Activated T-cell treated with anti-CD3 and anti-CD28 coated beads, Interleukin-2, amount 50 U/mL, for 1 hour (primary cell): ENCODE data around the gene ATP11A.
A peak's percentile ranks its signal among the peaks of the same experiment; 100 is the strongest.
"Not testable (repeated sequence)": the region's sequence is repeated elsewhere in the genome, so short reads cannot be mapped to it uniquely, and the experiment has no call there.

Experiments
- DNase-seq: peaks from one replicate; pipeline ENCODE4 v3.0.0-alpha.2; 2020

The ATP11A gene

DNA sequence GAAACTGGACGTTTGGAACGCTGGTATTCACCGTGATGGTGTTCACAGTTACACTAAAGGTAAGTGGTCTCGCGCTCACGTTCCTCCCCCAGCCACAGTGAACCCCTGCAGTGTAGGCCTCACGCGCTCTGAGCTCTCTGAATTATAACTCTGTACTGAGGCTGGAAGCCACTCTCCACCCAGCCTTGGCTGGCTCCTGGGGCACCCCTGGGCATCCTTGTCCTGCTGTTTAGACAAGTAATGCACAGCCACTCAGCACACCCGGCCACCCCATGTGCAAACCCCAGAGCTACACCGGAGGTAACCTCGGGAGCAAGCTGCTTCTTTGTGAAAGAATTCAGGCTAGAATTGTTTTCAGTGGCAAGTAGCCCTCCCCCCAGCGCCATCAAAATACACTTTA is 181.9 kb downstream of the ATP11A start:
- no peak for DNase-seq

DNA sequence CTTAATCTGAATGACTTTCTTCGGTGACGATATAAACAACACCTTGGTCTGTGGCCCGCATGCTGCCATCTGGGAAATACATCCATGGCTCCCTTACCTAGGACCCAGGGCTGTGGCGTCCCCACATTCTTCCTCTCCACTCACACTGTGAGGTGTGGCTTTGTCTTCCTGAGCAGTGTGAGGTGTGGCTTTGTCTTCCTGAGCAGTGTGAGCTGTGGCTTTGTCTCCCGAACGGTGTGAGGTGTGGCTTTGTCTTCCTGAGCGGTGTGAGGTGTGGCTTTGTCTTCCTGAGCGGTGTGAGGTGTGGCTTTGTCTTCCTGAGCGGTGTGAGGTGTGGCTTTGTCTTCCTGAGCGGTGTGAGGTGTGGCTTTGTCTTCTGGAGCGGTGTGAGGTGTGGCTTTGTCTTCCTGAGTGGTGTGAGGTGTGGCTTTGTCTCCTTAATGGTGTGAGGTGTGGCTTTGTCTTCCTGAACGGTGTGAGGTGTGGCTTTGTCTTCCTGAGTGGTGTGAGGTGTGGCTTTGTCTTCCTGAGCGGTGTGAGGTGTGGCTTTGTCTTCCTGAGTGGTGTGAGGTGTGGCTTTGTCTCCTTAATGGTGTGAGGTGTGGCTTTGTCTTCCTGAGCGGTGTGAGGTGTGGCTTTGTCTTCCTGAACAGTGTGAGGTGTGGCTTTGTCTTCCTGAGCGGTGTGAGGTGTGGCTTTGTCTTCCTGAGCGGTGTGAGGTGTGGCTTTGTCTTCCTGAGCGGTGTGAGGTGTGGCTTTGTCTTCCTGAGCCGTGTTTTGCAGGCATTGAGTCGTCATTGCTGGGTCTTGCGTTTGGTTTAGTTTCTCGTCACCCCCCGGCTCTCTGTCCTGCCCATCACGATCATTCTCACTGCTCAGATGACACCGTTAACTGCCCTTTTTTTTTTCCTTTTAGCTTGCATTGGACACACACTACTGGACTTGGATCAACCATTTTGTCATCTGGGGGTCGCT is 183.1 kb downstream of the ATP11A start:
- peak; percentile 62 for DNase-seq

DNA sequence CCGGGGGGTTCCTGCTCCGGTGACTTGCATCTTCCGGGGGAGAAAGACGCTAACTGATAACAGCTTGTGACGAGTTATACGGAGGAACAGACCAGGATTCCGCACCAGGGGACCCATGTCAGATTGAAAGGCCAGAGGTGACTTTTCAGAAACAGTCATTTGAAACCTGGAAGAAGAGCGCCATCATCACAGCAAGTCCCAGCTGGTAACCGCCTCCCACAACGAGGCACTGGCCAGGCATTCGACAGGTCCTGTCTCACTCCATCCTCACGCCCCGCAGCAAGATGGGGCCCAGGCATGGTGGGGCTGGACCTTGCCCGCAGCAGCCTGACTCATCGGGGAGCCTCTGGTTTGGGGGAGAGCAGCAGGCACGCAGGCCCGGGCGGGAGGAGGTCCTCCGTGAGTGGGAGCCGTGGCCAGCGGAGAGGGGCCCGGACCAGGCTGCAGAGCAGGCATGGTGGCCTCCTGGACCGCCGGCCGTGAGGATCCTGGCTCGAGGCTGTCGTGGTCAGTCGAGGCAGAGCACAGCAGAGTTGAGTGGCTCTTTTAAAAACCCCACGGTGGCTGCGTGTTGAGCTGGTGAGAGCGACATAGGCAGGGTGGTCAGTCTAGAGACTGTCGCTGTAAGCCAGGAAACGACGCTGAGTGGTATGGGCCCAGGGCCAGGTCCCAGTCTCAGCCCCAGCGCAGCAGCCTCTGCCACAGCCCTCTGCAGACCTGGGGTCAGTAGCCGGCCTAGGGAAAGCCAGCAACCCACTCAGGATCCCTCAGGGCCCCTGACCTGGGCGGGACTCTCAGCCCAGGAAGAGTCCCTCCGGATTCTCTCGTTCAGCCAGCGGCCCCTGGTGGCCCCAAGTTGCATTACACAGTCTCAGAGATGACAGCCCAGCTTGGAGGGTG is 184.3 kb downstream of the ATP11A start:
- peak; percentile 88 for DNase-seq

DNA sequence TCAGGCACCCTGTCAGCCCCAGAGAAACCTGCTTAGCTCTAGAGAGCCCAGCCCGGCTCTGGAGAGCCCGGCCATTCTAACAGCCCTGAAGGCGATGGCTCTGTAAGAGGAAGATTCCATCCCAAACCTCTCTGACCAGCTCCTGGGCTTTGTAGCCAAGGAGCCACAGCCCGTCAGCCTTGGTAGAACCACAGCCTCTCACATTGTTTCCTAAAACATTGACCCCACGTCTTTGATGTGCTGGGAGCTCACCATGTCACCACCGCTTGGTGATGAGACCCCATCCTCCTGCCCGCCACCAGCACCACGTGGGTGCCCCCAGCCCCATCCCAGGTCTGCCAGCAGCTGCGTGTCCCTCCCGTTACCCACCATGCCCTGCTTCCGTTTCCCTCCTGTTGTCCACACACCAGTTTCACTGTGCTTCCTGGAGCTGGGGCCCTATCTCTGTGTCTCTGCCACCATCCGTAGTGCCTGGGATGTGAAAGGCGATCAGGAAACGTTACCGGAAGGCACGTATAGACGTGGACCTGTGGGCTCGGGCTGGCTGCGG is 185.0 kb downstream of the ATP11A start:
- peak; percentile 16 for DNase-seq

DNA sequence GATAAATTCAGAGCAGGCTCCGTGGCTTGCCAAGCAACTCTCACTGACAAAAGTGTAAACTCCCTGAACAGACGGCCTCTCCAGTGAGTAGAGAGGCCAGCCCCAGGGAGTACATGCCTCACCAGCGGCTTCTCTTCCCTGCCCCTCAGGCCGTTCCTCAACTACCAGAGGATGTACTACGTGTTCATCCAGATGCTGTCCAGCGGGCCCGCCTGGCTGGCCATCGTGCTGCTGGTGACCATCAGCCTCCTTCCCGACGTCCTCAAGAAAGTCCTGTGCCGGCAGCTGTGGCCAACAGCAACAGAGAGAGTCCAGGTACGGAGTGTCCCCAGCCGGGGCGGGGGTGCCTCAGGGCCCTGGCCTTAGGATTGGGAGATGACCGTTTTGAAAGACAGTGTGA is 185.8 kb downstream of the ATP11A start:
- peak; percentile 18 for DNase-seq

DNA sequence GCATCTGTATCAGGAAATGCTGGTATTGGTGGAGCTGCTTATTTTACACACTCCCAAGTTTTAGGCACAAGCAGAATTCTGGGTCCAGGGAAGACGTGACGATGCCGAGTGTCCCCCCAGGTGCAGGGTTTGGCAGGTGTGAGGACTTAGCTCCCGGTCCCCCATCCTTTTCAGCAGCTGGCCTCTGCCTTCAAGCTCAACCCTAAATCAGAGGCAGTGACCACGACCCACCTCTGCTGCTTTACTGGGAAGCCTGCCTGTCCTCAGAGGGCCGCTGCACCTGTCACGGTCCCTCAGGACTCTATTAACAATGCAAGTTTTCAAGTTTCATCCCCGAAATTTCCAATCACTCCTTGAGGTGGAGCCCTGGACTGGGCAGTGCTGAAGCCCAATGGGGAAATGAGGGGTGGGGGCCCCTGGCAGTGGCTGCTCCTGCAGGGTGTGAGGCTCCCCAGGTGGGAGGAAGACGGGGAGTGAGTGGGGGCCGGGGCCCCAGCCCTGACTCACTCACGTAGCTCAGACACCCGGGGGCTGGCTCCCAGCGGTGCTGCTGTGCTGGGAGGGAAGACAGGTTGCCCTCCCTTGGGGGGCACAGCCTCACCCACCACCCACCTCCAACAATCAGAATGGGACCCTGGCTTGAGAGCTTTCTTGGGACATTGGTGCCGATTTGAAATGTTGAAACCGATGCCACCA is 186.6 kb downstream of the ATP11A start:
- DNase-seq, result no peak

DNA sequence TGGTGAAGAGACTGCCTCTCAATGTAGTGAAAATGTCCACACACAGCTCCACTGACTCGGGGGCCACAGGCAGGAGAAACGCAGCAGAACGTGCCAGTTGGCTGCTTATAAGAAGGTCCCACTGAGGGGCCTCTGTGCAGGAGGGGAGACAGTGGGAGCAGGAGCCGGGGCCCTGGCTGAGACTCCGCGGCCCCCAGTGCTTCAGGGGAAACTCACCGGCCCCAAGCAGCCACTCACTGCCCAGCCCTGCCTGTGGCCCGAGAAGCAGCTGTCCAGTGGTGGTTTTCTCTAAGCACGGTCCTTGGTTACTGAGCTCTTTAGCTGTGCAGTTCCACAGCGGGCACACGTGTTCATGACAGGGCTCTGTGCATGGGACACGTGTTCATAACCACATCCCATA is 187.2 kb downstream of the ATP11A start:
- peak; percentile 13 for DNase-seq

DNA sequence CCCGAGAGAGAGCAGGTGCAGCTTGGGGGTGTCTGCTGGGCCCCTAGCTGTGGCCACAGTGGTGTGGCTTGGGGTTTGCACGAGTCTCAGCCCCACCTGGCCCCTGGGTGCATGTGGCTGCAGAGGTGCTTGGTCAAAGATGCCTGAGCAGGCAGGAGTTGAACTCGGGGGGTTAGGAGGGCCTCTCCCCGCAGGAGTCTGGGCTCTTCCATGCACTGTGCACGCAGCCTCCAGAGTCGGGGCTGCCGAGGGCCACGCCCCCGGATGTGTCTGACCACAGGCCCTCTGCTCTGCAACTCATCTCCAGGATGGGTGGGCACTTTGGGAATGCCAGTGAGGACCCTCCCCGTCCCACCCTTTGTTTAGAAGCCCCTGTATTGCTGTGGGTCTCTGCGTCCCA is 187.7 kb downstream of the ATP11A start:
- no peak for DNase-seq

DNA sequence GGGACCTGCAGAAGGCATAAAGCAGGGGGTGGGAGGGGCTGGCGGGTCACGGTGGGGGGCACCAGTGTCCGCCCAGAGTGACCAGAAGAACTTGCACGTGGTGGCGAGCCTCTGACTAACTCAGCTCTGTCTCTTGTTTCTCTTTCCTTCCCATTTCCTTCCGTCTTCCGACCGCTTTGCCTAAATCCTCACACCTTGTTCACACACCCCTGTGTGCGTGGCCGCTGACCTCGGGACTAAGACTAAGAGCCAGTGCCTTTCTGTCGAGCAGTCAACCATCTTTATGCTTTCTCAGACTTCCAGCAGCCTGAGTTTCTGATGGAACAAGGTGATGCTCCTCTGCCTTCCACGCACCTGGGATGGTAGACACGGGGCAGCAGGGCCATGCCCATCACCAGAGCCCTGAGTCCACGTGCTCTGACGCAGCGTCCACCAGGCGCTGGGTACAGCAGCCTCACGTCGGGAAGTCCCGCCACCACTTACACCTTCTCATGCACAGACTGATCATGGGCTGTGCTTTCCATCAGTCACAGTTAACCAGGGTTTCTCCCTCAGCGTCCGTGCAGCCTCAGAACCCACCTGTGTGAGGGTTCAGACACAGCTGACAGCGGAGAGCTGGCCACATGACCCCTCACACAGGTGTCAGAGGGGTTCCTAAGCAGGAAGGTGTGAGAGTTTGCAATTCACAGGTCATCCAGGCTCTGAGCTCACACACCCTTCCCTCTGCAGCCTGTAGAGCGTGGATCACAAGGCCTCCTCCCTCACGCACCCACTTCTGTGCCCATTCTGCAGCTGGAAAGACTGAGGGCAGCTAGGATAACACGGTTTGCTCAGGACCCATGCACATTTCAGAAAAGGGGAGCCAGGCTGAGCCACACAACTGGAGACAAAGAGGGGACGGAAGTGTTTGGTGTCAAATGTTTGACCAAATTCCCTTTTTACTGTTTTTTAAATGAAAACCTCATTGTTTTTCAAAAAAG is 188.4 kb downstream of the ATP11A start:
- DNase-seq, result no peak

DNA sequence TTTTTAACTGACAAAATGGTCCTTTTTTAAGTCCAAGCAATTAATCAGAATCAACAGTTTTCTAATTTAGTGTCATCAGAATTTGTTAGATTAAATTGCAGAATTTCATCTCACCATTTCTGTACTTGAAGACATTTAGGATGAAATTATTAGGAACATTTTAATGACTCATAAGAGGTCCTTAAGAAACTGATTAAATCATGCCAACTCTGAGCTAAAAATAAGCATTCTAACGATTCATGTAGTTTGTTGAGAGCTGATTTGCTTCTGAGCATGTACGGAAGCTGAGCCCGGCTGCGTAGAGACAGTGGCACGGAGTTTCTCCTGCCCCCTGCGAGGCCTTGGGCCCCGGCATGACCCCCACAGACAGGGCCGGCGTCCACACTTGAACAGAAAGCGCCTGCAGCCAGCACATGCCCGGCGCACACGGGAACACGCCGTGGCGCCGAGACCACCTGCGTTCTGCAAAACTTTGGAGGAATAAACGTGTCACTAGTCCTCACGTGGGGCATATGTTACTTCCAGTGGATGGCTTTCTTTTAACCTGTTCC is 189.5 kb downstream of the ATP11A start:
- no peak for DNase-seq

DNA sequence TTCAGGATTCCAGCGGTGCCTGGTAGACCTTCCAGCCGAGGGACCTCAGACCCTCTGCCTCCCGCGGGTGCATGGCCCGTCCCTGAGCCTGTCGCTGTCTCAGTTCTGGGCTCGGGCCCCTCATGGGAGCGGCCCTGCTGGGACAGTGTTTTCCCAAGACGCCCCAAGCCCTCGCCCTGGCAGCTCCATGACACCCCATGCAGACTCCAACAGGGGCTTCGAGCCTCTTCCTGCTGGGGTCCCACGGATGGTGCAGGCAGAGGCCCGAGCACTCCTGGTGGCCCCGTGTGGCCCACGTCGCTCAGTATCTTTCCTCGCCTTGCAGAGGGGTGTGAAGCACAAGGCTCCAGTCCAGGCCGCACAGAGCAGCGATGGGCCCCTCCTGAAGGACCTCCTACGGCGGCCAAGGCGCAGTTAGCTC is 190.4 kb downstream of the ATP11A start:
- DNase-seq, result no peak

DNA sequence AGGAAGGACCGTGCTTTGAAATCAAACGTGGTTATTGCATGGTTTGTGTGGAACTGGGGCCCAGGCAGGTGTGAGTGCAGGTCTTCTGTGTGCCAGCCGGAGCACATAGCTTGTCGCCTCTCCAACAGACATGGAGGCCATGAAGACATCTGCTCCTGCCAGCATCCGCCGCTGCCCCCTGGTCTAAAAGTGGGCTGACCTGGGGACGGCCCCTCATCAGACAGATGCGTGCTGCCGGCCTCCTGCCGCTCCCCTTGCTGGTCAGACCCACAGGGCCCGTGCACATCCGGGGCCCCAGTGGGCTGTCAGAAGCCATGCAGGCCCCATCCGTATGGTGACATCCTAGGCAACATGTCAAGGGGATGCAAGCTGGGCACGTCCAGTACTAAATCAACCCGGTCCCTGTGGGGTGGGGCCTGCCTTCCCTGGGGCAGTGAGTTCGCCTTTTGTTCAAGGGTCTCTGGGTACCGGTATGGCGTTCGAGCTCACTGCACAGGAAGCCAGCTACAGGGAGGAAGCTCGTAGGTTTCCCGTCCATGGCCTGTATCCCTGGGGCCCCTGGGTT is 191.2 kb downstream of the ATP11A start:
- DNase-seq, result no peak

DNA sequence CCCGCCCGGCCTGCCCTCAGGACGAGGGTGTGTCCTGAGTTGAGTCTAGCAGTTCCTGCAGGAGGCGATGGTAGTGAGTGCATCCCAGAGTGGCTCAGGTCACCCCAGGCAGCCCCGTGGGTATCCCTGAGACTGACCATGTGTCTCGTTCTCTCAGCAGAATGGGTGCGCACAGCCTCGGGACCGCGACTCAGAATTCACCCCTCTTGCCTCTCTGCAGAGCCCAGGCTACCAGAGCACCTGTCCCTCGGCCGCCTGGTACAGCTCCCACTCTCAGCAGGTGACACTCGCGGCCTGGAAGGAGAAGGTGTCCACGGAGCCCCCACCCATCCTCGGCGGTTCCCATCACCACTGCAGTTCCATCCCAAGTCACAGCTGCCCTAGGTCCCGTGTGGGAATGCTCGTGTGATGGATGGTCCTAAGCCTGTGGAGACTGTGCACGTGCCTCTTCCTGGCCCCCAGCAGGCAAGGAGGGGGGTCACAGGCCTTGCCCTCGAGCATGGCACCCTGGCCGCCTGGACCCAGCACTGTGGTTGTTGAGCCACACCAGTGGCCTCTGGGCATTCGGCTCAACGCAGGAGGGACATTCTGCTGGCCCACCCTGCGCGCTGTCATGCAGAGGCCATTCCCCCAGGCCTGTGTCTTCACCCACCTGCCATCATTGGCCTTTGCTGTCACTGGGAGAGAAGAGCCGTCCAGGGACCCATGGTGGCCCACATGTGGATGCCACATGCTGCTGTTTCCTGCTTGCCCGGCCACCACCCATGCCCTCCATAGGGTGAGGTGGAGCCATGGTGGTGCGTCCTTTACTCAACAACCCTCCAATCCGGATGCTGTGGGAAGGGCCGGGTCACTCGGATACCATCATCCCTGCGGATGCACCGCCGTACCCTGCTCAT is 192.1 kb downstream of the ATP11A start:
- DNase-seq, result no peak

DNA sequence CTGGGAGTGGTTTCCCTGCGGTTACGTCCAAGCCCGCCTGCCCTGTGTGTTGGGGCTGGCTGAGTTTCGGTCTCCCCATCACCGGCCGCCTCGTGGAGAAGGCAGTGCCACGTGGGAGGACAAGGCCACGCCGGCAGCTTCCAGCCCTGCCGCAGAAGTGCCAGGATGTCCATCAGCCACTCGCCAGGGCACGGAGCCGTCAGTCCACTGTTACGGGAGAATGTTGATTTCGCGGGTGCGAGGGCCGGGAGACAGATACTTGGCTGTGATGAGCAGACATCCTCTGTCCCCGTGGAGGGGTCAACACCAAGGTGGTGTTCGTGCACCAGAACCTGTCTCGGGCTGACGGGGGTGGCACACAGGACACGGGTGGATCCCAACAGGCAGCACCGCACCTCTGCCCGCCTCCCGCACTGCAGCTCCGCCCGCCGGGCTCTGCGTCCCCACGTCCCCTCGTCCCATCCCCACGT is 192.8 kb downstream of the ATP11A start:
- no peak for DNase-seq

DNA sequence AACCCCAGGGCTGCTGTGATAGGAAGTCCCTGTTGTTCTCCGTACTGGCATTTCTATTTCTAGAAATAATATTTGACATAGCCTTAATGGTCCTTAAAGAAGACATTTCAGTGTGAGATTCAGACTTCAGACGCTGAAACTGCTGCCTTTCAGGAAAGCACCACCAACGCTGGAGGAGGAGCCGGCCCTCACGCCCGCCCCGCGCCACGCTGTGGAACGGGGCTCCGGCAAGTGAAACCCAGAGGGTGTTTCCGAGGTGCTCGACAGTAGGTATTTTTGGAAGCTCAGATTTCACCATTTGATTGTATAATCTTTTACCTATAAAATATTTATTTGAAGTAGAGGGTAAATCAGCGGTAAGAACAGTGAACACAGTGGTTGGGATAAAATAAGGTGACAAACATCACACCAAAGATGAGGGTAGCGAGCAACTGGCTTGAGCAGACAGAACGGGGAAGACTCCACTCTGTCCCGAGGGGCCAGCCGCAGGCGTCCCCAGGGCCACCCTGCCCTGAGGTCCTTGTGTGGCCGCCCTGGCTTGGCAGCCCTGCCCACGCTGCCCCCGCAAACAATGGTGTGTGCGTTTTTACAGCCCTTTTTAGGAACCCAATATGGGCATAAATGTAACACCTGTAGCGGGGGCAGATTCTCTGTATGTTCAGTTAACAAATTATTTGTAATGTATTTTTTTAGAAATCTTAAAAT is 193.6 kb downstream of the ATP11A start:
- no peak for DNase-seq

DNA sequence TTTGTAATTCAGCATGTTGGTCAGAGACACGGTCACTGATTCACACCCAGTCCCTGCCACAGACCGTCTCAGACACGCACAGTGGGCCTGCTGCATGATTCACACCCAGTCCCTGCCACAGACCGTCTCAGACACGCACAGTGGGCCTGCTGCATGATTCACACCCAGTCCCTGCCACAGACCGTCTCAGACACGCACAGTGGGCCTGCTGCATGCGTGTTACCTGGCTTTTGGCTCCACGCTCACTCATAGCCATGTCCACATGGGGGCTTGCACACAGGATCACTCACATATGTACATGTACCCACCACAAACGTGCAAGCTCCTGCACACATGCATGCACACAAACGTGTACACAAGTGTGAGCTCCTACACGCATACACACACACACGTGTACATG is 194.9 kb downstream of the ATP11A start:
- not testable (repeated sequence) for DNase-seq

DNA sequence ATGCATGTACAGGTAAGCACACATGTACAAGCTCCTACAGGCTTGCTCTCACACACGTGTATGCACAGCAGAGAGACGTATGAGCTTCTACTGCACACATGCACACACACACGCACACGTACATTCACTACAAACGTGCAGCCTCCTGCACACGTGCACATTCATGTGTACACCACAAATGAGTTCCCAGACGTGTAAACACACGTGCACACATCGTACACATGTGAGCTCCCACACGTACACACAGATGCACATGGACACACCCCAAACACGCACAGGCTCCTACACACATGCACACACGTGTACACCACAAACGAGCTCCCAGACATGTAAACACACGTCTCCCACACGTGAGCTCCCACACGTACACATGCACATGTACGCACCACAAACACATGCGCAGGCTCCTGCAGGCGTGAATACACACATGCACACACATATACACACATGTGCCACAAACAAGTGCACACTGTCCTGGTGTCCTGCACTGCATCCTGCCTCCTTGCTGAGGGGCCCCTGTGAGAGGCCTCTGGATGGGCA is 195.5 kb downstream of the ATP11A start:
- DNase-seq, result no peak

DNA sequence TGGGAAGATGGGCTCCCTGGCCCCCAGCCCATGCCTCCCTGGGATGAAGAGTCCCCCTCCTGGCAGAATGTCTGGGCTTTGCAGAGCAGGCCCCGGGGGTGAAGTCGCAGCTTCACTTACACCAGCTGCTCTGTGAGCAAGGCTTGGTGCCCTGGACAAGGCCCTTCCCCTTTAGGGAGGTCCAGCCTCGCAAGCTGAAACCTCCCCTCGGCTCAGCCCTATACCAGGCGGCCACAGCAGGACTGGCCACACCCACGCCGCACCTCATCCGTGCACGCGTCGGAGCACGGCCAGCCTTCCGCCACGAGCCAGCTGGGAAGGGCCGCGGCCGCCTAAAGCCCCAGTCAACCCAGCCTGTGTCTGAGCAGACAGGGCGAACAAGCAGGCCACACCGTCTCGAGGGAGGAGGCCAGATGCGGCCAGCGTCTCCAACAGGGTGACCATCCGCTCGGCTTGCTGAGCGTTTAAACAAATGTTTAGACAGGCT is 196.0 kb downstream of the ATP11A start:
- DNase-seq, result no peak
